SW 1271 (cell line): ENCODE data around the gene RPL18A.

ENCODE experiments used
- DNase-seq, 2 experiments: peaks; one replicate each; lab custom pipeline; 2025; lab: John Stamatoyannopoulos, UW

RPL18A gene

GRCh38 chr19:17841810-17842662 lies 17.7 kb upstream of the RPL18A start:
- DNase-seq = peak in 1 of 2 experiments; percentile 33

DNA sequence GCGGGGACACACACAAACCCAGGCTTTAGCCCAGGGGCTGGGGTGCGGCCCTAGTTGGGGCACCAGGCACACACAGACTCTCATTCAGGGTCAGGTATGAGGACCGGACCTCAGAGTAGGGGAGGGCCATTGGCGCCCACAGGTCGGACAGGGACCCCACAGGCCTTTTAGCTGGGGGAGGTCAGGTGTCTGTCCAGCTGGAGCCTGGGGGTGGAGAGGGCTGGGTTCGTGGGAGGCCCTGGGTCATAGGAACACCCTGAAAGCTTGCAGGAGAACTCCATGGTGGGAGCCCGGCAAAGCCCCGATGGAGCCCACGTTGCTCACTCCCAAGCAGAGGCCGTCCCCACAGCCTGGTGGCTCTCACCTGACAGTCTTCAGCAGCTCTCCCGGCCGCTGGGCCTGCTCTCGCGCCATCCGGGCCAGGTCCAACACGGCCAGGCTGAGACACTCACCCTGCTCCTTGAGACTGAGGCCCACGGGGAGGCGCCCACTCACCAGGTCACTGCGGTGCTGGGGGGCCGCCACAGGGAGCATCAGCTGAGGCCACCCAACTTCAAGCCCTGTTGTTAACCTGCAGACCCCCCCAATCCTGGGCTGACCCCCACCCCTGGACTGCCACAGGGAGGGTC lies 16.9 kb upstream of the RPL18A start:
- no peak for DNase-seq

DNA sequence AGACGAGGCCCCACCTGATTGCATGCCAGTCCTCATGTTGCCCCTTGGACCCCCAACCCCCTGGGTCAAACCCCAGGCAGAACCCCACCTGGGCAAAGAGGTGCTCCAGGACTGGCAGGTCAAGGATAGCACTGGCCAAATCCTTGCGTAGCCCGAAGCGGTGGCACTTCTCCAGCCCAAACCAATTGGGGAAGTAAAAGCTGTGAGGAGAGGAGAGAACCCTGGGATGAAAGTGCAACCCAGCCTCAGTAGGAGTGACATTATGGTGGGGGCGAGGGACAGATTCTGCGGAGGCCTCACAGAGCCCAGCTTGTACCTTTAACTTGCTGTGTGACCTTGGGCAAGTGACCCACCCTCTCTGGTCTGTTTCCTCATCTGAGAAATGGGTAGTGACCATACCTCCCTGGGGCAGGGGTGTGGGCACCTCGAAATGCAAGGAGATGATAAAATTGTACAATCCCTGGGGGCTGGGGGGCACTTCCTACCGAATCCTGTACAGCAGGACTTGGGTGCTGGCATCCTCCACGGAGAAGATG lies 16.4 kb upstream of the RPL18A start:
- DNase-seq = no peak

DNA sequence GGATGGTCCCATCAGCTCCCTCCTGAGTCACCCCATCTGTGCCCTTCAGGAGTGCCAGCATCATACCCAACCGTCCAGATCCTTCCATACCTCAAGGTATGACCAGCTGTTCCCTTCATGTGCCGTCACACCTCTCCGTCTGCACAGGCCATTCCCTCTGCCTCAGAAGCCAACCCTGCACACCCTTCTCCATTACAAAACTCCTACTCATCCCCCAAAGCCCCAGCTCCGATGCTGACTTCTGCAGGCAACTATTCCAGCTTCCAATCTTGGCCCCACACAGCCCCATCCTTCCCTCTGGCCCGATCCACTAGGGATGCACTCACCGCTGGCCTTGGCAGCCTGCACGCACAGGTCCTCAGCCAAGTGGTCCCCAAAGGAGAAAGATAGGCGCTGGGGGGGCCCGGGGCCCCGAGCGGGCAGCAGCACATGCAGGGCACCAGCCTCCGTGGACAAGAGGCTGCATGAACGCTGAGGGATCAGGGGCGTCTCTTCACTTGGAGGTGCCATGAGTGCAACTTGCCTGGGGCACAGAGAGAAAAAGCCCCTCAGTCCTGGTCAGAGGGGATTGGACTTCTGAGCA lies 15.7 kb upstream of the RPL18A start:
- no peak for DNase-seq

- no peak for DNase-seq
Measured at GRCh38 chr19:17846146-17846545, 13.6 kb upstream of the RPL18A start.

DNA sequence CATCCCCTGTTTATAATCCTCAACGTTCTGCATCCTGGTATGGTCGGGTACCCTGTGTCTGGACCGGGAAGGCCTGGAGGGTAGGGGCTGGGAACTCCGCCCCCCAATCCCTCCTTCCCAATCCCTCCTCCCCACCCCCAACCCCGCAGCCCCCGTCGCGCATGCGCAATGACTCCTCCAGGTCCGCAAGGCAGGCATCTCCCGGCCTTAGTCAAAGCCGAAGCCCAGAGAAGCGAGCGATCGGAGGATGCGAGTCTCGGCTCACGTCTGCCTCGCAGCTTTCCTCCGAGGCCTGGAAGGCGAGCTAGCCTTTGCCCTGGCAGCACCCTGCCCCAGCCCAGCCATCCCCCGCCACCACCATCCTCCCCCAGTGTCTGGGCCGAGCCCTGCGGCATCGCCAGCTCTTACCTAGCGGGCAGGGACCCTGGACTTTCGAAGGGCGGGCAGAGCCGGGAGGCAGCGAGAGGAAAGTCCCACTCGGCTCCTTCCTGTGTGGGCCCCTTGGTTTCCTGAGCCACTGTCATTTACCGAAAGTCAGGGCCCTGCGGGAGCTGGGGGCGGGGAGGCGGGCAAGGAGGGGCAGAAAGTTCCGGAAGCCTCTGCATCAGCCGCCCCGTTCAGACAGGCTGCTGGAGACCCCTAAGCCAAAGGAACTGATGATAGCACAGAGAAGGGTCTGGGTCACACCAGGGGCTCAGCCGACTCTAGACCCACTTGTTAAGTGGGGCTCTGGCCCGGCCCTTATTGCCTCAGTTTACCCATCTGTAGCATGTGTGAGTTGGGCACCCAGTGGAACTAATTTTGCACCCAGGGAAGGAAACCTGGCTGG lies 12.0 kb upstream of the RPL18A start, which contains the start of gene JAK3:
Gene JAK3, minus strand, starts transcription at position 445 of the 829 bp plus-strand sequence. CDS start 3,565 bp downstream, outside the sequence.
- DNase-seq = peak; percentile 39 to 50

GRCh38 chr19:17848595-17849292 lies 11.0 kb upstream of the RPL18A start:
- no peak for DNase-seq

- no peak for DNase-seq
Measured at GRCh38 chr19:17854061-17854460, 5.6 kb upstream of the RPL18A start.

- DNase-seq = peak in 1 of 2 experiments; percentile 59
Measured at GRCh38 chr19:17855280-17856152, 4.2 kb upstream of the RPL18A start.

DNA sequence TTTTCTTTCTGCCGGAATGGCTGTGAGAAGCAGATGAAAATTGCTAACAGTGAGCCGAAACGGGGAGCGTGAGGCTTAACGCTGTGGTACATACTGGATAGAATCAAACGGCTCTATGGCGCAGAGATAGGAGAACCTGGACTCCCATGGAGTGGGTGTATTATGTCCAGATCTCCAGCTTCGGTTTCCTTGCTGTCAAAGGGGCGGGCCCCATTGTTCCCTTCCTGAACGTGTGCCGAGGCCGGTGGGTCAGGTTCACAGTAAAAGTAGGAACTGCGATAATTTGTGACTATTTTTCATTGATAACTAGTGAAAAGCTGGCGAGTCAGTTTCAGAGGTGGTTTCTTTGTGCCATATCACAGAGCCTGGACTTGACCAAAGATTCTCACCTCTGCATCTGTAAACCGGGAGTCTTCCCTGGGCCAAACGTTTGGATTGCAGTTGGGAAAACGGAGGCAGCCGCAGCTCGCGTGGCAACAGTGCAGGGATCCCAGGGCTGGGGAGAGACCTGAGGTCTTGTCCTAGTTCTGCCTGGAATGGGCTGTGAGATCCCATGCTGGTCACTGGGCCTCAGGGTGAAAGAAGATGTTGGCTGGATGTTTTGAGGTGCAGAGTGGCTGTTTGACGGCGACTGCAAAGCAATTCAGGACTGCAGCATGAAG lies 752 bp downstream of the RPL18A start:
- no peak for DNase-seq

GRCh38 chr19:17860993-17861360 lies 1.3 kb downstream of the RPL18A start:
- DNase-seq = no peak

GRCh38 chr19:17861542-17862402 lies 2.1 kb downstream of the RPL18A start:
- DNase-seq = no peak

- DNase-seq = no peak
Measured at GRCh38 chr19:17862711-17863519, 3.2 kb downstream of the RPL18A start.

DNA sequence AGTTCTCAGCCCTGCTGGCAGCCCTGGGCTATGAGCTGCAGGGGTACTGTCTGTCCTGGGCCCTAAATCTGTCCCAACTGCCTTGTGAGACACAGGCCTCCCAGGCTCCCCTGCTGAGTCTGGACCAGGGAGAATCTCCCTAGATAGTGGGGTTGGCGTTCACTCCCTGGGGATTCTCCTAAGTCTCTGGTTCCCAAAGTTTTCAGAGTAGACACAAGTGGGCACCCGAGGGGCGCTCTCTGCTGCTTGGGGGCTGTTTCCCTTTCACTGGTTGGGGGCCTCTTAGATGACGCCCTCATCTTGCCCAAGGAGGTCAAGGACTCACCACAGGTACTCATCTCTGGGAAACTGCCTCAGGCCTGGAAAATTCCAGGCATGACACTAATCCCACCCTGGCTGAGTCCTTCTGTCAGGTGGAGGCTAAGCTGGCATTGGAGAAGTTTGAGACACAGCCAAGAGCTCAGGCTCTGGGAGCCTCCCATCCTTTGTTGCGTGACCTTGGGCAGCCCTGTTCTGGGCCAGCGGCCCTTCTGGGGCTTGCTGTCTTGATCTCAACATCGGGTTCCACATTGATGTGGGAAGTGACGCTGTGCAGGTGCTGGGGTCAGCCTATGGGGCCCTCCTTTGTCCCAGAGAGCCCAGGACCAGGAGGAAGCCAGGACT lies 3.9 kb downstream of the RPL18A start:
- DNase-seq = no peak

GRCh38 chr19:17865364-17866311 lies 5.9 kb downstream of the RPL18A start:
- DNase-seq = peak in 1 of 2 experiments; percentile 25
